GM19193 (cell line): Measurements from ENCODE around the gene SLIT3.

ENCODE experiments used
- POLR2A ChIP-seq: IDR thresholded peaks from 4 replicates; pipeline ENCODE4 v1.6.1; 2011; ENCODE audit not compliant: insufficient read depth, insufficient read length; ENCODE audit errors: extremely low read depth

Gene SLIT3

DNA sequence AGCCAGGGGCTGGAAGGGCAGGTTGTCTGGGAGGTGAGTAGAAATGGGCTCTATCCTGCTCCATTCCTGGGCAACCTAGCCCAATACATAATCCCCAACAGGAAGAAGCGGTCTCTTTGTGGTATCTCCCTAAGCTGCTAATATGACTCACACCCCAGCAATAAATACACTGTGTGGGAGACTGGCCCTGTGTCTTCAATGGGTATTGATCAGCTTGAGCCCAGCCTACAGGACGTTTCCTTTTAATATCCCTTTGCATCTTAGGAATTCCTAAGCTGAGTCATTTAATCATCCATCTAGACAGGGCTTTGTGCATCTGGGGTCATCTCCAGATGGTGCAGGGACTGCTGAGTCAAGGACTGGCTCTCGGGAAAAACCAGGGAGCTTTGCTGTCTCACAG is 514.8 kb downstream of the SLIT3 start:
- TF ChIP-seq POLR2A: no peak

DNA sequence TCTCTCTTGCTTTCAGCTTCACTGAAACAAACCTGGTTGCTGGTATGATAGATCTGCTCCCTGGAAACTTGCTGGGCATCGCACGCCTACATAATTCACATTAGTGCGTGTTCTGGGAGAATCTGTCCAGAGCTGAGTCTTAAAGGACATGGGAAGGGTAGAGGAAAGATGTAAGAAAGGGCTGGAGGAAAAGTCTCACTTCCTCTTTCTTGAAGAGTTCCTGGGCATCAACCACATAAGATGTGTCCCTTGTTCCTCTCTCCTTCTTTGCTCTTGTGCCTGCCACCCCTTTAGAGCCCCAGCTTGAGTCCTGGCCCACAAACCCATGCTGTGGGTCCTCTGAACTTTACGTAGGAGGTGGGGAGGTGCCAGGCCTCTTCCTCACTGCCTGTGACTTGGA is 516.5 kb downstream of the SLIT3 start:
- no peak for TF ChIP-seq POLR2A

DNA sequence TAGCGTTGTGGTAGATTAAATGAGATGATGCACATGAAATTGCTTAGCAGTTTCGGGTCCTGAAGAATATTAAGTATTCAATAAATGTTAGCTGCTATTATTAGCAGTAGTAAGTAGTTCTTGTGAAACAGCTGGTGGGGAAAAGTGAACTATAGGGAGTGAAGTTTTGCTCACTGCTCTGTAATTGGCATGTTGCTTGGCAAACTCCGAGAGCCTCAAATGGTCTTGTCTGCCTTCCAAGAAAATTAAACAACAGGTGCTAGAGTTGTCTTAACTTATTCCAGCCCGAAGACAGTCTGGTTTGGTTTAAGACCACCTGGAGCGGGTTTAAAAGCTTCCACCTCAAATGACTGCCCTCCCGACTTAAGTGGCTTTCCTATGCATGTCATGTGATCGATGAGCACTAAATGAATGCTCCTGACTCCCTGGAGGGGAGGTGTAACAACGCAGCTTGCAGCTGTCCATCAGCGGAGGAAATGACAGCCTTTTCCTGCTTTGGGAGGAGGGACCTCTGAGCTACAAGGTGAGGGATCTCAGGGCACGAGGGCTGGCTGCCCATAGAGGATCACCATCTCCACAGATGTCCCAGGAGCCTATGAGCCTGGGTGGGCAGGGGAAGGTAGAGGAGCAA is 518.9 kb downstream of the SLIT3 start:
- no peak for TF ChIP-seq POLR2A

DNA sequence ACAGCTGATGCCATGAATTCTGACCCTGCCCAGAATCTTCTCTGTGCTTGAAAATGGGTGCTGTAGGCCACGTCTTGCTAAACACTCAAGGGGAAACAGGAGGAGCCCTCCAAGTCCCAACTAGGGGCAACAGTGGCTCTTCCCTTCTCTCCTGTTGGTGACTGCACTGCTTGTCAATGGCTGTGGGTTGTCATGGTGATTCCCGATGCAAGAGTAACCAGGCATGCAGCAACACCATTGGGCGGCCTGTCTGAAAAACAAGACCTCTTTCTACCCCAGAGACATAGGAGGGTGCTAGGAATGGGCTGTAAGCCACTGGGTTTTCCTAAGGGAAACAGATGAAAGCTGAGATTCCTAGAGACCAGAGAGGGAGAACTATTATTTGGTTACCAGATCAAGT is 520.1 kb downstream of the SLIT3 start:
- no peak for TF ChIP-seq POLR2A

DNA sequence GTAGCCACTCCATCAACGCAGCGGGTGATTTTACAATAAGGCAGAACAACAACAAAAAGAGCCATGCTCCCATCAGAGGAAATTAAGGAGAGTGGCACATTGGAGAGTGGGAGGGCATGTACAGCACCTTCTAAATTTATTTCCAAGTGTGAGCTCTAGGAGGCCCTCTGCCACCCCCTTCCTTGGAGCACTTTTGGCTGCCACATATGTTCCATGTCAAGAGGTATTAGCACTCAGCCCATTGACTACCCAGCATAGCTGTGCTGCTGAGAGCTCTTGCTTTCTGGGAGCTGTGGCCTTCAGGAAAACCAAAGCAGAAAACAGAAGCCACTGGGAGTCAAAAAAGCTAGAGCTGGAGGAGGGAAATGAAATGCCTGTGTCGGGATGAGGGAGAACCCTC is 521.6 kb downstream of the SLIT3 start:
- TF ChIP-seq POLR2A: no peak

DNA sequence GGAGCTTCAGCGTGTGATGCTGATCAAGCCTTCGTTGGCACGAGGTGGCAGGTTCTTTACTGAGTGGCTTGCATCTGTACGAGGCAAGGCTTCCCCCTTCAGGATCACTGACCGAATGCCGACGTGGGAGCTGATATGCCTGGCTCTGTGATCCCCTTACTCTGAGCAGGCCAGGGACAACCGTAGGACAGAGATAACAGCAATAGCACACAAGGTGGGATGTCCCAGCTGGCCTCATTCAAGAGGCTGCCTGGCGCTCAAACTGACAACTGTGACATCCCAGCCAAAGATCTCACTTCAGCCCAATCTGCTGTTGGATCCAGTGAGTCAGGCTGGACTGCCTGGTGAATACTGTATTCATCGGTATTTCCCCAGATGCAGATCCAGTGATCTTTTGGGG is 522.4 kb downstream of the SLIT3 start:
- TF ChIP-seq POLR2A: no peak

DNA sequence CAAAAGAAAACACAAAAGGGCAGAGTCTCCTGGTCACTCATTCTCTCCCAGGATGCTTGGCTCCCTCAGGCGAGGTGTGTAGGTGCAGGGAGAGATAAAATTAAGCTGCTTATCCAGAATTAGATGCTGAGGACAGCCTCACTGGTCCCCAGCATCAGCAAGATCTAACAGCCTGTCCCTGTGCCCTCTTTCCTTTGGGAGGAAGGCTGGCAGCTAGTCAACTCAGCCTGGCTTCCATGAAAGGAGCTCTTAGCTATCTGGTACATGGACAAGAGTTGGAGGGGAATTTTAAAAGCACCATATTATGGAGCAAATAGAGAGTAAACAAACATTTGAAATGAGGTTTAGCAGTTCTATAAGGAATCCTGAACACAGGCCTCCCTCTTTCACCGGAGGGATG is 523.3 kb downstream of the SLIT3 start:
- no peak for TF ChIP-seq POLR2A

DNA sequence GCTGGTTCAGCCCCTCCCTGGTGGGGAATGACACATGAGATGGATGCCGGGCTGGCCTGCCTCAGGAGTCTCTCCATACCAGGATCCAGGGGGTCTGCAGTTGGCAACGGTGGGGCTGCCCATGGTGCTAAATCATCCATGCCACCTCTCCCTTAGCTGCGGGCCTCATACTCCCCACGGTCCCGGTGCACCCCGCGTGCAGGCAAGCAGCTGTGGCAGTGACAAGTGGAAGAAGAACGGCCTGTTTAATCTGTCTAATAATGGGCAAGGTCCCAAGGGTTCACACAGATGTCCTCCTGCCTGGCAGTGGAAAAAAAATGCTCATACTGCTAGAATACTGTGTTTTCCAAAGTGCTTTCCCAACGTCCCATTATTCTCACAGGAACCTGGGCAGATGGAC is 524.9 kb downstream of the SLIT3 start:
- no peak for TF ChIP-seq POLR2A

DNA sequence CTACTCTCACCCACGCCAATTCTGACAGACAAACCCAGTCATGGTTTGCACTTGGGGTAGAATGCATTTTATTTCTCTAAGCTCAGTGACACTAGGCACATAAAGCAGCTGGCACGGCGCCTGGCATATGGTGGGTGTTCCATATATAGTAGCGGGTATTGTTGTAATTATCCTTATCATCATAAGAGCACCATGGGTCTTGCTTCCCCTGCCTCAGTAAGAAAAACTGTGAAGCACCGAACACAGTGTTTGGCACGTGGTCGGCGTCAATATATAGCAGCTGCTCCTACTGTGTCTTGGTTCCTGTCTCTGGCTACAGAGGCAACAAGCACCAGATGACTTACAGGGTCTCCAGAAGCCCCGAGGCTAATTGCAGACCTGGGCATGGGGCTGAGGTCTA is 527.7 kb downstream of the SLIT3 start:
- no peak for TF ChIP-seq POLR2A

DNA sequence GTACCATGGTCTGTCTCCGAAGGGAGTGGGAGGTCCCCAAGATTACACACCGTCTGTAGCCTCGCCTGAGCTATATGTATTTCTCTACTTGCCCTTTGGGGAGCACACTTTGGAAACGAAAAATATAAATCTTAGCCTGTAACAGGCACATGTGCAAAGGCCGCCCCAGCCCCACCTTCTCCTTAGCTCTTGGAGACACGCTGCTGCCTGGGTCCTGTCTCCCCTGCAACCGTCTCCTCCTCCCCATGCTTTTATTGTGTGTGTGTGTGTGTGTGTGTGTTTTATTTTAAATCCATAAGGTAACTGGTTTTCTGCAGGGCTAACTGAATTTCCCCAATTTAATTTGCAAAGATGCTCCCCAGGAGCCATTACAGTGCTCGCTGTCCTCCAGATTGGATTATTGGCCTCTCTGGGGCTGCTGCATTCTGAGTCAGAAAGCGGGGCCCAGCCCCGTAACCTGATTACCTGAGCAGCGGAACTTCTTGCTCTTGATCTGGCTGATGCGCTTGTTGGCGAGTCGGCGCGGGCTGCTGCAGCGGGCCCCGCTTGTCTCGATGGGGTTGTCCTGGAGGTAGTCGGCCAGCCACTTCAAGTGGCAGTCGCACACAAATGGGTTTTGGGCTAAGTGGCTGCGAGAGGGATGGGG is 528.5 kb downstream of the SLIT3 start:
- TF ChIP-seq POLR2A: no peak

DNA sequence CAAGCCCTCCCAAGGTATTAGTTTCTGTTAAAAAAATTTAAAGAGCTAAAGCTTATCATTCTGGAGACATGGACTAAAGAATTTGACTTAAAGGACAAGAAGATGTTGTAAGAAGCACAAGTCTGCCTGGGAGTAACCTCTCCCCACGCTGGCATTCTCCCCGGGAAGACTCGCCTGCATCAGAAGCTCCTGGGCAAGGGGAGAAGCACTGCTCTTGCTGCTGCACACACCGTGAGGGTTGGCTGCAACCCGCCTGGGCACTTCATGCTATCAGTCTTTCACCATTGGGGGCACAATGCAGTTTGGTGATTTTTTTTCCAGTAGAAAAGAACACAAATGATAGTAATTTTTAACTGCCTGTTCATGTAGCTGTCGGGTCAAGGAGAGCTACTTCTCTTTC is 529.3 kb downstream of the SLIT3 start:
- TF ChIP-seq POLR2A: no peak

DNA sequence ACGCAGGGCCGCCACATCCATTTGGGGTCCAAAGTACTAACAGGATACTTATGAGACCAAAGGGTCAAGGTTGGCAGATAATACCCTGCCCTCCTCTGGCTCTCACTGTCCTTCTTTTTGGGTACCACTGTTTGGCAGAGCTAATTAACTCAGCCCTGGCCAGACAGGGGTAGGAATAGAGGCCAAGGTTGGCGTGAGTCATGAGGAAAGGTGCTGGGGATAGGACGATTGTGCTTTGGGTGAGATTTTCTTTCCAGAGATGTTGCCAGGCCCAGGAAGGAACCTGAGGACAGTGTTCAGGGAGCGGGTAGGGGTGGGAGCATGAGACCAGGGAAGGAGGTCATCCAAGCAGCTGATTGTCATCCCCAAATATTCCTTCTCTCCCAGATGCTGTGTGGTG is 529.9 kb downstream of the SLIT3 start:
- no peak for TF ChIP-seq POLR2A

DNA sequence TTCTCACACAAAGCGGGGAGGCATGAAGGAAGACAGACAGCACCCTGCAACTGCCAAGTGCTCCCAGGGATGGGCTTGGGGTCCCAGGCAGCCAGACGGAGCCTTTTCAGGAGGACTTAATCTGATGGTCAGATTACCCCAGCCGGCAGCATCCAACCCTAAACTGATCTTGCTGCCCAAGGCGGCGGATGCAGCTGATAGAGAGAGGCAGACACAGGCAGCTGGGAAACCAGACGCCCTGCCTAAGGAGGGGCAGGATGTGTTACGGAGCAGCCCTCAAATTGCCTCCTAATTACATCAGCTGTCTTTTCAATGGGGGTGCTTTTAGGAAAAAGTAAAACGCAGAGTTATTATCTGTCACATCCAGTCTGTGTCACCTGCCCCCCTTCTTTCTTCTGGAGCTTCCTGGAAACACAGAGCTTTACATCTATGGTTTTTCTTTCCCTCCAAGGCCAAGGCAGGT is 530.9 kb downstream of the SLIT3 start:
- no peak for TF ChIP-seq POLR2A

DNA sequence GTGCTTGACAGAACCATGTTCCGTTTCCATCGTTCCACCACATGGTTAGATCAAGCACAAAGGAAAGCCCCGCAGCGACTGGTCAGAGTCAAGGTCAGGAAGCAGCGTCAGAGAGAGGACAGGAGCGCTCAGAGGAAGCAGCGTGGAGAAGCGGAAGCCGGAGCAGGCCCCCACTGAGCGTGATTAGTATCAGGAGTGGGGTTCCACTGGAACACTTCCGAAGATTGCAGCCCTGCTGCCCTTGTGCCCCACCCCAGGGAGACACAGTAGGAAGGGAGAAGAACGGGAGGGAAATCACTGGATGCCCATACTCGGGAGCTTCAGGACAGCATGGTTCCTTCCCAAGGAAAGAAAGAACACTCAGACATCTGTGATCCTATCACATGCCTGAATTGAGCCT is 532.8 kb downstream of the SLIT3 start:
- no peak for TF ChIP-seq POLR2A

DNA sequence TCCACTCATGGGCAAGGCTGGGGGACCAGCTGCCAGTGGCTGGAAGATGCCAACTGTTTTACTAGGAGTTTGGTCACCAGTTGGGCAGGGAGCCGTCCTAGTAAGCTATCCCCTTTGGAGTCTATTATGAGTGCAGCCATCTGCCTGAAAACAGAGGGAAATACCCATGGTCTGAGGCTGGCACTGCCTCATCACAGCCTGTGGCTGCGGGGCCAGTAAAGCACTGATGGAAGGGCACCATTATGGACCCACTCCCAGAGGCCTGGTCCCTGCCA is 534.6 kb downstream of the SLIT3 start:
- TF ChIP-seq POLR2A: no peak

DNA sequence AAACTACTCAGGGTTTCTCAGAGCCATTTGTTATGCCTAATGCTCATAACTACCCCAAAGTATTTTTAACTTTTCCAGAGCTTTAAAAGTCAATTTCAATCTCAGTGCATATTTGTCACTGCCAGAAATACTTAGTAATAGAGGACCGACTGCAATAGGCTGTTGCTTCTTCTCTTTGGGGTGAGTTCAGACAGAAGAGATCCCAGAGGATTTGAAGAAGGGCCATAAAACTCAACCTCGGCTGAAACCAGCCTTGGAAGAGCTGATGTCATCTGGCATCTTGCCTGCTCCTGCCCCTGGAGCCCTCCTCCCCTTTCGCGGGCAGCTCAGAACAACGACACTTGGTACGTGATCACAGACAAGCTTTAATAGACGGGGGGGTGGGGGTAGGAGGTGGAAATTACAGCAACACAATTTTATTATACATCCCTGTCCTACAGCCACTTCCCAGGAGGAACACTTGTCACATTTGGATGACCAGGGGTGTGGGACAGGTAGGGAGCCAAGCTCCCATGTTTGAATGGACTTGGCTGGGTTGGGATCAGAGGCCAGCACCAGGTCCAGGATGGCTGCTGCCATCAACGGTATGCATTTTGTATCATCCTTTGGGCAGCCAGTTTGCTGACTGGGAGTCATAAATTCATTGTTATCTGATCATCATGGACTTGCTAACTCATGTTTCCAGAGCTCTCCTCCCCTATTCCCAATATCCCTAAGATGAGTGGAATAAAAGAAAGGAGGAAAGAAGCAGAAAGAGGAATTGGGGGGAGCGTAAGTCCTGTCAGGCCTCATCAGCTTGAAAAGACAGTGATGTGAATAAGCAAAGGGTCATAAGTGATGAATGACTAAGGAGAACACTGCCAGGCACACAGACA is 535.2 kb downstream of the SLIT3 start:
- no peak for TF ChIP-seq POLR2A
